GM12873 (cell line): Measurements from ENCODE around the gene ITIH5.

Source experiments
- TF ChIP-seq, protein P1 (sequence below): IDR thresholded peaks from 2 replicates; pipeline ENCODE4 v1.5.1; 2012; ENCODE audit warnings: low read depth, mild to moderate bottlenecking, moderate library complexity, low read length, control low read depth; ENCODE audit not compliant: insufficient read depth; ENCODE audit errors: missing control alignments

The ITIH5 gene

DNA sequence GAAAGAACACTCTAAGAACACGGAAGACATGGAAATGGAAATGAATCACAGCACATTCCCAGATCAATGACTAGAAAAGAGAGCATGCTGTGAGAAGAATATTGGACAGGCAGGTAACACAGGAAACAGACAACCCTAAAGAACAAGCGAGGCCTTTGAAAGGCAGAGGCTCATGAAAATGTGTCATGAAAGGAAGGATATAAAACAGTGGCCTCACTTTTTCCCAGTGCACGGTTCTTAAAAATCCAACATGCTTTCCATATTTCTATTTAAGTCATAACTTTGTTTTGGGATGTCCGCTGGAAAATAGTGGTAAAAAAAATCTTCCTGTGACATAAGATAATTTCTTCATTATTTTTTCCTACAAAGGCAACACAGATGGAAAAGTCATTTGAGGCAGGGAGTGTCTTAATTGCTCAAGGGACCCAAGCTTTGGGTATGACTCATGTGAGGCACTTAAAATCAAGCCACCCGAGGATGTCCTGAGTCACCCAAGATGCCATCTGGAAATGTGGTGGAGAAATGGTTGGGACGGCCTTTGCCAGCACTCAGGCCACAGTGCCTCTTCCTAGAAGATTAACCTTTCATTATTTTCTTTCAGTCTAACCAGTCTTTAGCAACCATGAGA lies 17.0 kb downstream of the ITIH5 start:
- TF ChIP-seq, protein P1, sequence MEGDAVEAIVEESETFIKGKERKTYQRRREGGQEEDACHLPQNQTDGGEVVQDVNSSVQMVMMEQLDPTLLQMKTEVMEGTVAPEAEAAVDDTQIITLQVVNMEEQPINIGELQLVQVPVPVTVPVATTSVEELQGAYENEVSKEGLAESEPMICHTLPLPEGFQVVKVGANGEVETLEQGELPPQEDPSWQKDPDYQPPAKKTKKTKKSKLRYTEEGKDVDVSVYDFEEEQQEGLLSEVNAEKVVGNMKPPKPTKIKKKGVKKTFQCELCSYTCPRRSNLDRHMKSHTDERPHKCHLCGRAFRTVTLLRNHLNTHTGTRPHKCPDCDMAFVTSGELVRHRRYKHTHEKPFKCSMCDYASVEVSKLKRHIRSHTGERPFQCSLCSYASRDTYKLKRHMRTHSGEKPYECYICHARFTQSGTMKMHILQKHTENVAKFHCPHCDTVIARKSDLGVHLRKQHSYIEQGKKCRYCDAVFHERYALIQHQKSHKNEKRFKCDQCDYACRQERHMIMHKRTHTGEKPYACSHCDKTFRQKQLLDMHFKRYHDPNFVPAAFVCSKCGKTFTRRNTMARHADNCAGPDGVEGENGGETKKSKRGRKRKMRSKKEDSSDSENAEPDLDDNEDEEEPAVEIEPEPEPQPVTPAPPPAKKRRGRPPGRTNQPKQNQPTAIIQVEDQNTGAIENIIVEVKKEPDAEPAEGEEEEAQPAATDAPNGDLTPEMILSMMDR, result no peak

DNA sequence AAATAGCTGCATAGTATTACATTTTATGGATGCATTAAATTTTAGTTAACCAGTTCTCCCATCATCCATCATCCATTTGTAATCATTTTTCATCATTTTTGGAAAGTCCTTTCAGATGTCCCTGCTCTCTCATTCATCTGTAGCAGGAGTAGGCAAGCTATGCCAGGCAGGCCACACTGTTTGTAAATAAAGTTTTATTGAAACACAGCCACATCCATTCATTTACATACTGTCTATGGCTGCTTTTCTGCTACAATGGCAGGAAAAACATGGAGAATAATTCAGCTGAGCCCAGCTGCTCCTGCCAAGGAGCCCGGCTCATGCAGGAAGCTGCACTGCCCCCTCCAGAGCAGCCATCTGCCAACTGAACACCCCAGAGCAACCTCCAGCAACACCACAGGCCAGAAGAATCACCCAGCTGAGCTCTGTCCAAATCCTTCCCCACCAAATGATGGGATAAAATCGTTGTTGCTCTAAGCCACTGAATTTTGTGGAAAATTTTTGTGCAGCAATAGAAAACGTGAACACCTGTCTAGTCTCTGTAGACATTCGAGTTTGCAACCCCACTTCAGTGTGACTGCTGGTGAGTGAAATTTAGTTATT lies 19.6 kb downstream of the ITIH5 start:
- TF ChIP-seq, protein P1, result no peak

GRCh38 chr10:7642491-7643011 lies 24.2 kb downstream of the ITIH5 start:
- TF ChIP-seq, protein P1, result no peak

- TF ChIP-seq, protein P1, result no peak
Measured at GRCh38 chr10:7635408-7636125, 31.2 kb downstream of the ITIH5 start.

DNA sequence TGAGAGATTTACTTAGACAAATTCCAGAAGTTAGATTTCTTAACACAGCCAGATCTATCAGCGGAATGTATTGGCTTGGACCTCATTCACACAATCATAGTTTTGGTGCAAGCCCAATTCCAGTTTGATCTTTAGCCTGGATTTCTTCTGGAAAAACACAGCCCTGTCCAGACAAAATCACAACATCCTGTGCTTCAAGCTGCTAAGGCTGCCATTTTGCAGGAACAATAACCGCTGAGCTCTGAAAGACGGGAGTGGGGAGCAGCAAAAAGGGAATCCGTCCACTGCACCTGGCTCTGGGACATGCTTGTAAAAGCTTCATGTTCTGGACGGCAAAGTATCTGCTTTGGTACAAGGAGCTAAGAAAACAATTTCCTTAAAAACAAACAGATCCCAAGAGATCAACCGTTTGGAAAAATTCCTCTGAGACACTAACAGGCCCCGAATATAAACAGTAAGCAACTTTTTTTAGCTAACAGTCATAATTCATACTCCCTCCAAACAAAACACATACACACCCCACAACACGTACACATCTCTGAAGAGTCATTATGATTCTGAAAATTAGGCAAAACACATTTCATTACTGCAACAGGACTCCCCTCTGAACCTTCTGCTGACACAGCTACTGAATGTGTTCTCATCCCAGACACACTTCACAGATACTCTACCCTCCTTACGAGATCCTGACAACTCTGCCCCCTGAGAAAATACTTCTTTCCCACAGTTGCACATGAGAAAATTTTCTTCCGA lies 32.4 kb downstream of the ITIH5 start:
- TF ChIP-seq, protein P1, result no peak

GRCh38 chr10:7626283-7626682 lies 40.5 kb downstream of the ITIH5 start:
- TF ChIP-seq, protein P1, result no peak
